GM18870 (cell line): Measurements from ENCODE around the gene PLN.

Source experiments
- ATAC-seq: cut with Tn5 transposase; IDR thresholded peaks from one replicate; pipeline ENCODE4 v1.9.1; 2021; ENCODE audit warnings: moderate library complexity; ENCODE audit not compliant: unreplicated experiment

Gene PLN

DNA sequence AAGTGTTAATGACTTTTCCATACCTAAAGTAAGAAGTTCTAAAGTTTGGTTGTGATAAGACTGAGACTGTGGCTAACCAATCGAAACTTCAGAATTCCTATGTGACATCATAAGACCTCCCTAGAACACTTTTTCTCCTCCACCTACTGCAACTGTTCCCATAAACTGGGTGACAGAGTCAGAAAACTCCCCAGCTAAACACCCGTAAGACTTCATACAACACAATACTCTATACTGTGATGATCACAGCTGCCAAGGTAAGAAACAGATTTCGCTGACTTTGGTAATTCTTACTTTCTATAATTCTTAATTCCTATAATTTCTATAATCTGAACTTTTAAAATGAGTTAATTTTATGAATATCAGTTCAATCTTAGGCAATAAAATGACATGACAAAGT lies at the start of gene PLN:
PLN (plus strand) TSS at position 161 of the 400 bp plus-strand sequence. CDS start 10,626 bp downstream, outside the sequence.
- ATAC-seq: no peak

DNA sequence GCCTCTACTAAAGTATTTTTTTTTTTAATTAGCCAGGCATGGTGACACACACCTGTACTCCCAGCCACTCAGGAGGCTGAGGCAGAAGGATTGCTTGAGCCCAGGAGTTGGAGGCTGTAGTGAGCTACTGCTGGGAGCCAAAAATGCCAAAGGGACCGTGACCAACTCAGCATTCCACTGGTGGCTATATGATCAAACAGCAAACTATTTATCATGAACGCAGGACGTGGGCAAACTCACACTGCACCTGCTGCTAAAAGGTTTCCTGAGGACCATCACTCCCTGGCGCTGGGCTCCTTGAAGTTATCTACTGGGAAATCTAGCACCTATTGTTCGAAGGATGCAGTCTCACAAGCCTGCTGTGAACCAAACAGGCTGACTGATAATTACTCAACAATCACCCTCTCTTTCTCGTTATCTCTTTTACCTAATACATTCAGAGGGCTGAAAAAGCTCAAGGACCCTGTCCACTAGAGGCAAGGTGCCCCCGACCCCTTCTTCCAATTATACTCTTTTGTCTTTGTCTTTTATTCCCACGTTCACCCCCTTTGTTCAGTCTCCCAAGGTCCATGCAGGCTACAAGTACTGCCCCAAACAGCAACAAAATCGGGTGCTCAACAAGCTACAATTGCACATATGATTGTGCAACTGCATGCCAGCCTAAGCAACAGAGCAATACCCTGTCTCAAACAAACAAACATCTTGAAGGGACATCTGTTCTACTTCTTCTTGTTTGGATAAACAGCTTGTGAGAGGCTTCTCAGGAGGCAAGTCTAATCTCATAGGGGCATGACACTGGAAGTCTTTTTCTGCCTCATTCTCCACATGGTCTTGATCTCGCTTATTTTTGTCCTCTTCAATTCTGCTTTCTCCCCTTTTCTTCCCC lies 47.7 kb upstream of the PLN start:
- no peak for ATAC-seq

DNA sequence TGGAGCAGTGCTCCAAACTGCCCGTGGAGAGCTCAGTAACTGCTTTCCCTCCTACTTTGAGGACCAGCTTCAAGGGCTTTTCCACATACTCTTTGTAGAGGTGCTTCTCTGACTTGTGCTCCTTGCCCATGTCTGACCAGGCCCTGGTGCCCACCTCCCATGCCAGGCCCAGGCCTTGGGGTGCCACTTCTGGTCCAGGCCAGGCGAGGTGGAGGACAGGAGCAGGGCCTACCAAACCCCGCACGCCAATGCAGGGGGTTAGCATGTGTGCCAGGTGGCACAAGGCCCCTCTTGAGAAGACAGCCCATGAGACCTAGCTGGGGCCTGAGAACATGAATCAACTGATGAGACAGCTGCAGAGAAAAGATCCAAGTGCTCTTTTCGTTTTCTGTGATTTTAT lies 47.0 kb upstream of the PLN start:
- ATAC-seq: no peak

DNA sequence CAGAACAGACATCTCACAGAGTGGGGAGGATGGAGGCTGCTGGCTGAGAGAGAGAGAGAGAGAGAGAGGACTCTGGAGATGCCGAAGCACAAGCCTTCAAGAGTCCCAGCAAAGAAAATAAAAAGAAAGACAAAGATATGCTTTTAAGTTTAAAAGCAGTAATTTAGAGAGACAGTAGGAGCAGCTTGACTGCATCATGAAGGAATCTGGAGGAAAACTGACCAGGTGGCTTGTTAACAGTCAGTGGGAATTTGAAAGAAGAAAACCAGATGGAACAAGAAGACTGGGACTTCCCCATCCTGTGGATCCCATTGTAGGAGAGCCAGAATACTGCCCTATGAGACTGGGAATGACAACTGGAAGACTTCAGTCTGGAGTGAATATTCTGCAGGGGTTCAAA lies 46.3 kb upstream of the PLN start:
- ATAC-seq: no peak

DNA sequence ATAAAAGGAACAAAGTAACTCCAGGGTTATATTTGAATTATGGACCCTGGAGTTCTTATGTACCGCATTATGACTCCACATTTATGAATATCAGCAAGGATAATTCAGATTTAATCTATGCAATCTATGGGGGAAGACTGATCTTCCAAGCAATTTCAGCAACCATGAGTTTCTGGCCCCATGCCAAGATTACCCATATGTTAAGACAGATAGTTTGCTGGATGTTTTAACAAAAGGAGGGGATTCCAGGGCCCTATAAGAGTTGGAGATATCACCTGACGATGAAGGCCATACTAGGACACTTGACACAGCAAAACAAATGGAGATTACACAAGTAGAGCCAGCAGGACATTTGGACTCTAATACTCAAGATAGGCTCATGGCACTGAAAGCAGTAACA lies 45.9 kb upstream of the PLN start:
- no peak for ATAC-seq

DNA sequence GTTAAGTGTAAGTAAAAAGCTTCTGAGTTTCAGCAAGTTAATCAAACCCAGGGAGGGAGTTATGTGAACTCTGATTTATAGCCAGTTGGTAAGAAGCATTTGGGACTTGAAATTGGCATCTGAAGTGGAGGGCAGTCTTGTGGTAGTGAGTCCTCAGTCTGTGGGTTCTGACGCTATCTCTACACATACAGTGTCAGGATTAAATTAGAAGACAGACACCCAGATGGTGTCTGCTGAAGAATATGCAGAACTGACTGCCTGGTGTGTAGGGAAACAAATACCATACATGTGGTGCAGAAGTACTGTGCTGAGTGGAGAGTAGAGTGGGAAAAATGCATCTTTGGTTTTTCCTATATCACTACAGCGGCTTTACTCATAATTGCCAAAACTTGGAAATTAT lies 43.5 kb upstream of the PLN start:
- ATAC-seq: no peak

DNA sequence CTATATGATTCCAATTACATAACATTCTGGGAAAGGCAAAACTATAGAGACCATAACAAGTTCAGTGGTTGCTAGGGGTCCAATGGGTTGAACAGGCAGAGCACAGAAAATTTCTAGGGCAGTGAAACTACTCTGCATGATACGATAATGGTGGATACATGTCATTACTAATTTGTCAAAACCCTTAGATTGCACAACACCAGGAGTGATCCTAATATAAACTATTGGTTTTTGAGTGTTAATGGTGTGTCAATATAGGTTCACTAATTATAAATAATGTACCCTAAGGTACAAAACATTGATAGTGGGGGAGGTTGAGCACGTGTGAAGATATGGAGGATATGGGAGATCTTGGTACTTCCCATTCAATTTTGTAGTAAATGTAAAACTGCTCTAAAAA lies 42.4 kb upstream of the PLN start:
- no peak for ATAC-seq

DNA sequence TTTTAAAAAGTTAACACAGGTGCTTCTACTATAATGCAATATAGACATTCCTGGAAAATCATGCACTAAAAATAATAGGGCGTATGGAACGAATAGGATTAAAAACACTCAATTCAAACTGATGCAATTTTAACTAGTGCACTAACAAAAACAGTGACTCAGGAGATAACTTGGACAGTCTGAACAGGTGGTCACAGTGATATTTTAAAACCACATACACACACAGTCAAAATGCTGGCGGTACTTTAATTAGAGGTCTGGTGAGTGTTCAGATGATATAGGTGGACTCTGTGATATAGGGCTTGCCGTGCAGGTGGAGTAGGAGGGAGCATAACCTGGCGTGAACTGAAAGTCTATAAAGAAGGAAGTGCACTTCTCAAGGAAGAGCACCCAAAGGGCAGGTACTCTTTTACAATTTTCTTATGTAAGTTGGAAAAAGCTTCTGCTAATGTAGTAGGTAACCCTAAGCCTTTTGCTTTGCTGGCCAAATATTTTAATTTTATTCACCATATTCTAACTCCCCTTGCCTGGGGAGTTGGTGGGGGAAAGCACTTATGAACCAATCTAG lies 41.9 kb upstream of the PLN start:
- no peak for ATAC-seq

DNA sequence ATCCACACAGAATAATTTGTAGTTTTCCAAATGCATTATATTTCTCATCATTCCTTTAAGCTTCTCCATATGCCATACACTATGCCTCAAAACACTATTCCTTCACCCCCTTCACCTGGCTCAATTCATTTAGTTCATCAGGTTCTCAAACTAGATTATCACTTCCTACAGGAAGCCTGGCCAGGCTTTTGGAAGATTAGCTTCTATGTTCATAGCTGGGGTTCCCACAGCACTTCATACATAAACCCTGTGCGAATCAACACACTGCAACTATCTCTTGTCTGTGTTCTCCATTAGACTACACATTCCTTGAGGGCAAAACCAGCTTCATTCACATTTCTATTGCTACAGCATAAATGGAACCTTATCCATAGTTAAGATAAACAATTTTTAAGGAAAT lies 40.5 kb upstream of the PLN start:
- ATAC-seq: no peak

DNA sequence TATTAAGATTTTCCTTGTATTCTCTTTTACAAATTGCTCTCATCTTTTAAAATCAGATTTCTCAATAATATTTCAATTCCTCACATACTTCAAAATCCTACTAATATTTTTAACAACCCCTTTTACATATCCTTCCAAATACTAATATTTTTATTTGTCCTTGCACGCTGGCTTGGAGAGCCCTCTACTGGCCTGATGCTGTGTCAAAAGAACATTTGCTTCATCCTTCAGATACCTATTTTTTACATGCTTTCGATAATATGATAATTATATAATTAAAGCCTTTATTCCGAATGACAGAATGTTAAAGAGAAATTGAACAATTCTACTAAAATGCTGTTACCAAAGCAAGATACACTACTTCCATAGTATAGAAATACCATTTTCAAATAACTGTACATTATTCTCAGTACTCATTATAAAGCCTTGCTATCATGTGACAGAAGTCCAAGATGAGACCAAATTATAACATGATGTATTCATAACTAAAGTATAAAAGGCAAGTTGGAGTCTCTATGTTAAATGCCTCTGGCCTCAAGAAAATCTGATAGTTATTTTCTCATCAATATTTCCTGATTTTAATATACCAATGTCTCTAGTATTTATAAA lies 39.0 kb upstream of the PLN start:
- ATAC-seq: no peak

DNA sequence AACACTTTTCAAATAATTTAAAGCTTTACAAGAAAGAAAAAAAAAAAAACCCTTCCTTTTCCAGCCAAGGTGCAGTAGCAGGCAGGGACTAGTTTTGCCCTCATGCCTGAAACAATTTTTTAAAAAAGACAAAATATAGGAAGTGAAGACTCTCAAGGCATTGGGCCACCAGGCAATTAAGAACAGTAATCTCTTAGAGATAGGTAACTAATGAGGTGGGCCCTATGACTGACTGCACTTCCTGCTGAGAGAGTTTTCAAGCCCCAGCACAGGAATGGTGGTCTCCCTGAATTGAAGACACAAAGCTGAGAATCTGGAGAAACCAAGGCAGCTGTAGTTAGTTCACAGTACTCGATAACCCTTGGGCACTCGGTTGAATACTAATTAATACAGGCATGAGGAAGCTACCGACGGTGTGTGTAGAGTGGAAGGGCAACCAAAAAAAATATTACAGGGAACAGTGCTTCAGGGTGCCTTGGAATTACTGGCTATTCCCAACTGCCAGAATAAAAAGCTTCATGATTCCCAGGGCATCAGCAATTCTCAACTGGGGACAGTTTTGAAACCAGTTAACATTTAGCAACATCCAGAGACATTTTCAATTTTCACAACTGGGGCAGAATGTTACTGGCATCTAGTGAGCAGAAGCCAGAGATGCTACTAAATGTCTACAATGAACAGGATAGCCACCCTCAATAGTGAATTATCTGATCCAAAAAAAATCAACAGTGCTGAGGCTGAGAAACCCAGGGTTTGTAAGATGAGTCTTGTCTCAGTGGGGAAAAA lies 36.0 kb upstream of the PLN start:
- ATAC-seq: no peak

DNA sequence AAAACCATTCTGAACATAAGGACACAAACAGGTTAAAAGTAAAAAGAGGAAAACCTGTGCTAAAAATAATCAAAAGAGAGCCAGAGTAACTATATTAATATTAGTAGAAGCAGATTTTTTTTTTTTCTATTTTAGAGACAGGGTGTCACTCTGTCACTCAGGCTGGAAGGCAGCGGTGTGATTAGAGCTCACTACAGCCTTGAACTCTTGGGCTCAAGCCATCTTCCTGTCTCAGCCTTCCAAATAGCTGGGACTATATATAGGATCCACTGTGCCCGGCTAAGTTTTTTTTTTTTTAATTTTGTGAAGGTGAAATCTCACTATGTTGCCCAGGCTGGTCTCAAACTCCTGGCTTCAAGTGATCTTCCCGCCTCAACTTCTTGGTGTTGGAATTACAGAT lies 33.4 kb upstream of the PLN start:
- no peak for ATAC-seq

DNA sequence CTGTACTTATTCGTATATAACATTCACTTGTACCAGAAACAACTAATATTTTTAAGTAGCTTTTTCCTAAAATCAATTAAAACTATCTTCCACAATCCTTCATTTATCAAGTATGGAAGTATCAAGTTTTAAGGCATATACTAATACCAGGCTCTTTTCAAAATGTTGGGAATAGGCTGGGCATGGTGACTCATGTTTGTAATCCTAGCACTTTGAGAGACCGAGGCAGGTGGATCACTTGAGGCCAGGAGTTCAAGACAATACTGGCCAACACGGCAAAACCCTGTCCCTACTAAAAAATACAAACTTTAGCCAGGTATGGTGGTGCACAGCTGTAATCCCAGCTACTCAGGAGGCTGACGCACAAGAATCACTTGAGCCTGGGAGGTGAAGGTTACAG lies 25.7 kb upstream of the PLN start:
- ATAC-seq: no peak

DNA sequence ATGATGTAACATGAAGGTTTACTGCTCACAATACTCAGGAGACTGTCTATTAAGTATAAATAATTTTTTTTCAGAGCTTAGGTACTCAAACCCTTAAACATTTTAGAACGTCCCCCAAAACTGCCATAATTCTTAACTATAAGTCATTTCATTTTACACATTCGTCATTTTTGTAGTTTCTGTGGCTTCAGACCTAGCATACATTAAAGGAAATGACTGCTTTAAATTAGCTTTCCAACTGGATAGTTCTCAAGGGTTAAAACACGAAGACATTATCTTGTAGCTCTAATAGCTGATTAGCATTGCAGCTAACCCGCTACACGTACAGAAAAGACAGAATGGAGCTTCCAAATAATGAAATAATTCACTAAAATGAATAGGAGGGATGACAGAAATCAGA lies 24.9 kb upstream of the PLN start:
- no peak for ATAC-seq

DNA sequence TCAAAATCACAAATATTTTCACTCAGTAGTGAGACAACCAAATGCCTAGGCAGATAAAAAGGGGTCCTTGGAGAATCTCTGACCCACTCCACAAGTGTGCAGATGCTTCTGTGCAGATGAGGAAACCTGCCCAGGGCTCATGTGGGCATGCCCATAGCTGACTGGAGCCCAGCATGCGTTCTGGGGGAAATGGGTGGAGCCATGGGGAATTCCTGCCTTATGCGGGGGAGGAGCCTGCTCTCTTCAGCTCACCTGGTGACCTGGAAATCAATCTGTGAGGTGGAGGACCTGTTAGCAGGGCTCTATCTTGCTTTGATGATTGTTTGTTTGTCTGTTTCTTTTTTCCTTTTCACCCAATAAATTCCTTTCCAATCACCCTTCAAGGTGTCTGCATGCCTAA lies 23.4 kb upstream of the PLN start:
- no peak for ATAC-seq

DNA sequence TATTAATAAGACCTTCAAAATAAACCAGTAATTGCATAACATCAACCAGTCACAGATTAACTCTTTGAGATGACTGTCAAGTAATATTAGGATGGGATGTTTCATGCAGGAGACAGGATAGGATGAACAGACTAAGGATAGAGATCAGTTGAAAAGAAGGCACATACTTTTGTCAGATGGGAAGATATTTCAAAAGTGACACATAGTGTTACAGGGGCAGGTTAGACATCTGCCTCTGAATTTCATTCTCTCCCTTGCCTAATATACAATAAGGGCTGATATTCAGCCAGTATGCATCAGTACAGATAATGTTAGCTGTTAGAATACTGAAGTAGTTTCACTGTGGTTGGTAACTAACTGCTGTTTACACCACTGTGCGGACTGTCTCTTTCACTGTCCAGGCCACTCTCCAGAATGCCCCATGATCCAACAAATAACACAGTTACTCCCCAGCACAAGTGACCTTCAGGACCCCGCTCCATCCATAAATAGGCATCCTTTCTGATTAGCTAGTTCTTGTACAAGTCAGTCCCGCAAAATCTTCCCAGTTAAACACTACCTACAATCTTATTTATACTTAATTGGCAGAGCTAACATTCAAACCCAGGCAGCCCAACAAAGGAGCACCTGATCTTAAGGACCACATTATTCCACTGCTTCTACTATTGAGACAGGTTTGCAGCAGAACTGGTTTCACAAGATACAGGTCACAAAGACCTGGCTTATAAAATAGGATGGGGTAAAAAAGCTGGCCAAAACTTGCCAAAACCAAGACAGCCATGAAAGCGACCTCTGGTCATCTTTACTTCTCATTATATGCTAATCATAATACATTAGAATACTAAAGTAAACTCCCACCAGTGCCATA lies 21.9 kb upstream of the PLN start:
- ATAC-seq: no peak

DNA sequence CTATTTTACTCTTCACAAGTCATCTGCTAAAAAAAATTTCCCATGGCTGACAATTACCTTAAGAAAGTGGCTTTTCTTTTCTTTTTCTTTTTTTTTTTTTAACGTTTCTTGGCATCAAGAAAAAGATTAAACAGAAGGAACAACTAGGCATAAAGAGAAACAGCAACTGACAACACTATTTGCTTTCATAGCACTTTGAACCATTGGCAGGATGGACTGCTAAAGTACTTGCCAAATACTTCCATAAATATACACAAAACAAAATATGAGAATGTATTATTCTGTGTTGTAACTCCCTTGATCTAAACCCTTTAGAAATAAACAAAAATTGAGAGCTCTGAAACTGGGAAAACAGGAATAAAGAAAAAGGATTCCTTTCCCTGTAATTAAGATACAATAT lies 20.0 kb upstream of the PLN start:
- ATAC-seq: no peak

DNA sequence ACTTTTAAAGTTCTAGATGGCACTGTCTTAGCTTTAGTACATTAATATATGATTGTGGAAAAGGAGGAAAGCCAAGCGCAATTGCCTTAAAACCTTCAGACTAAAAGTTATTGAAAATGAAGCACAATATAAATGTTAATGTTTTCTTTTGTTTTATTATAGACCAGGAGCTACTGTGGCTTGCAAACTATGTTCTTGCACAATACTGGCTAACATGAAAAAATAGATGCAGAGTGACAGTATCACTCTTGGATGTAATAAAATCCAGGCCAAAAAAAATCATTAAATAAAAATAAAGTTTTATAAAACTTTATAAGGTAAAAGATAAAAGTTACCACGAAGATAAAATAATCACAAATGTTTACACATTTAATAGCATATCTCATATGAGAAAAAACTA lies 18.3 kb upstream of the PLN start:
- no peak for ATAC-seq

DNA sequence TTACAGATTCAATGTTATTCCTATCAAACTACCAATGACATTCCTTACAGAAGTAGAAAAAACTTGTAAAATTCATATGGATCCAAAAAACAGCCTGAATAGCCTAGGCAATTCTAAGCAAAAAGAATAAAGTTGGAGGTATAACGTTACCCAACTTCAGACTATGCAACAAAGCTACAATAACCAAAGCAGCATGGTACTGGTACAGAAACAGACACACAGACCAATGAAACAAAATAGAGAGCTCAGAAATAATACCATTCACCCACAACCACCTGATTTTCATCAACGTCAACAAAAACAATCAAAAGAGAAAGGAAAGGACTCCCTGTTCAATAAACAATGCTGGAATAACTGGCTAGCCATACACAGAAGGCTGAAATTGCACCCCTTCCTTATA lies 17.2 kb upstream of the PLN start:
- ATAC-seq: no peak

DNA sequence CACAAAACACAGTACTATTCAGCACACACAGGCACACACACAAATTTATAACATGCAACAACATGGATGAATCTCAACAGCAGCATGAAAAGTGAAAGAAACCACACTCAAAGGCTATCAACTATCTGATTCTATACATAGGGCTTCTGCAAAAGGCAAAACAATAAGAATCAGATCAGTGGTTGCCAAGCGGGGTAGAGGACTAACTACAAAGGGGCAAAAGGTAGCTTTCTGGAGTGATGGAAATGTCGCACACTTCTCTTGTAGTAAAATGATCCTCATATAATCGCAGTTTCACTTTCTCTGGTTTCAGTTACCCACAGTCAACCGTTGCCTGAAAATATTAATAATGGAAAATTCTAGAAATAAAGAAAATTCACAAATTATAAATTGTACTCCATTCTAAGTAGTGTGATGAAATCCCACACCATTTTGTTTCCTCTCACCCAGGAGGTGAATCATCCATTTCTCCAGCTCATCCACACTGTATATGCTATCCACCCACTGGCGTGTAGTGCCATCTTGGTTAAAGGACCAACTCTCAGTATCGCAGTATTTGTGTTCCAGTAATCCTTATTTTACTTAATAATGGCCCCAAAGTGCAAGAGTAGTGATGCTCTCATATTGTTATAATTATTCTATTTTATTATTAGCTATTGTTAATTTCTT lies 12.8 kb upstream of the PLN start:
- no peak for ATAC-seq
